Neuronal stem cell (in vitro differentiated cells): ENCODE data around the gene DDX47. TPM values are rescaled to one million over a fixed set of nuclear protein-coding genes. Genes with fewer than 3 reads are reported as not detected.
A peak's percentile ranks its signal among the peaks of the same experiment; 100 is the strongest.

Experiments used
- DNase-seq: peaks from one replicate; pipeline ENCODE4 v3.0.0-alpha.2; 2013; ENCODE audit warnings: low spot score
- H2AFZ ChIP-seq: one replicate; pipeline ENCODE4 v1.6.1; 2013; ENCODE audit warnings: mild to moderate bottlenecking, low read length, inconsistent platforms
- H2AK5ac ChIP-seq: 2 replicates; pipeline ENCODE4 v1.6.1; 2013; ENCODE audit warnings: low read depth, mild to moderate bottlenecking, inconsistent platforms, low read length, moderate library complexity, mixed read lengths
- H2BK120ac ChIP-seq: 2 replicates; pipeline ENCODE4 v1.6.1; 2013; ENCODE audit warnings: low read depth, mild to moderate bottlenecking, inconsistent platforms, low read length, moderate library complexity, mixed read lengths
- H2BK12ac ChIP-seq: one replicate; pipeline ENCODE4 v1.6.1; 2013; ENCODE audit warnings: low read length, inconsistent platforms
- H2BK15ac ChIP-seq: 2 replicates; pipeline ENCODE4 v1.6.1; 2013; ENCODE audit warnings: mild to moderate bottlenecking, low read length, inconsistent platforms, mixed read lengths
- H2BK5ac ChIP-seq: one replicate; pipeline ENCODE4 v1.6.1; 2013; ENCODE audit warnings: inconsistent platforms, mild to moderate bottlenecking, low read length, moderate library complexity
- H3K14ac ChIP-seq: one replicate; pipeline ENCODE4 v1.6.1; 2013; ENCODE audit warnings: low read length, inconsistent platforms
- H3K18ac ChIP-seq: 2 replicates; pipeline ENCODE4 v1.6.1; 2013; ENCODE audit warnings: low read length, inconsistent platforms
- H3K23ac ChIP-seq: 2 replicates; pipeline ENCODE4 v1.6.1; 2013; ENCODE audit warnings: low read depth, mild to moderate bottlenecking, mixed read lengths, low read length, inconsistent platforms; ENCODE audit not compliant: poor library complexity
- H3K27ac ChIP-seq: replicated peaks from 3 replicates; pipeline ENCODE4 v1.5.1; 2013; ENCODE audit warnings: low read length, inconsistent platforms
- H3K27me3 ChIP-seq, 3 experiments: 2 replicates each; pipeline ENCODE4 v1.6.1; 2013; ENCODE audit warnings: low read length in 3 of 3, mild to moderate bottlenecking in 2 of 3, inconsistent platforms in 1 of 3, low read depth in 1 of 3, mixed read lengths in 1 of 3, moderate library complexity in 1 of 3; ENCODE audit not compliant: control insufficient read depth in 3 of 3, insufficient read depth in 3 of 3
- H3K36me3 ChIP-seq, 2 donors: replicated peaks in 1 of 2; 2 replicates each; pipeline ENCODE4 v1.6.1; 2013; ENCODE audit warnings: low read length in 2 of 2; ENCODE audit not compliant: control insufficient read depth in 2 of 2, insufficient read depth in 2 of 2
- H3K4ac ChIP-seq: 2 replicates; pipeline ENCODE4 v1.6.1; 2013; ENCODE audit warnings: inconsistent platforms, mild to moderate bottlenecking, low read length, moderate library complexity
- H3K4me1 ChIP-seq, 2 donors: 1 replicate in 1 of 2; 2 replicates in 1 of 2; pipeline ENCODE4 v1.6.1; 2013; ENCODE audit warnings: low read length in 2 of 2, low read depth in 1 of 2; ENCODE audit not compliant: control insufficient read depth in 2 of 2, insufficient read depth in 1 of 2
- H3K4me2 ChIP-seq: one replicate; pipeline ENCODE4 v1.6.1; 2013; ENCODE audit warnings: mild to moderate bottlenecking, low read length, inconsistent platforms; ENCODE audit not compliant: insufficient read depth, poor library complexity, severe bottlenecking
- H3K4me3 ChIP-seq, 2 donors: 2 replicates each; pipeline ENCODE4 v1.5.1; 2013; ENCODE audit warnings: low read length in 2 of 2, mild to moderate bottlenecking in 2 of 2, inconsistent platforms in 1 of 2, moderate library complexity in 1 of 2
- H3K79me1 ChIP-seq: one replicate; pipeline ENCODE4 v1.6.1; 2013; ENCODE audit warnings: low read depth, mild to moderate bottlenecking, inconsistent platforms, low read length, moderate library complexity
- H3K9ac ChIP-seq: one replicate; pipeline ENCODE4 v1.6.1; 2013; ENCODE audit warnings: mild to moderate bottlenecking, low read depth, low read length, inconsistent platforms; ENCODE audit not compliant: poor library complexity
- H3K9me3 ChIP-seq, 2 donors: replicated peaks in 1 of 2; 2 replicates each; pipeline versions ENCODE3 to v1.6.1; 2013; ENCODE audit warnings: low read length in 2 of 2, mild to moderate bottlenecking in 2 of 2, inconsistent platforms in 1 of 2, low read depth in 1 of 2, mixed read lengths in 1 of 2, moderate library complexity in 1 of 2; ENCODE audit not compliant: control insufficient read depth in 2 of 2, insufficient read depth in 1 of 2
- H4K8ac ChIP-seq: one replicate; pipeline ENCODE4 v1.6.1; 2013; ENCODE audit warnings: low read depth, mild to moderate bottlenecking, inconsistent platforms, low read length, moderate library complexity
- H4K91ac ChIP-seq: one replicate; pipeline ENCODE4 v1.6.1; 2013; ENCODE audit warnings: low read length, low read depth, mild to moderate bottlenecking, inconsistent platforms; ENCODE audit not compliant: poor library complexity
- WGBS, 2 donors: extraction: QIAGEN DNeasy Blood & Tissue Kit; methylation state at CpG; one replicate each; pipeline ENCODE4 v1.1.7; 2013; ENCODE audit warnings: missing lambda C conversion rate in 2 of 2, mixed read lengths in 1 of 2; ENCODE audit not compliant: insufficient read length in 2 of 2, insufficient replicate concordance in 1 of 2; ENCODE audit errors: extremely low coverage in 2 of 2; 5-methylcytosine and 5-hydroxymethylcytosine counted together
- polyA plus RNA-seq, 2 experiments: library from polyadenylated mRNA; stranded (reverse); fragments of 200-250 nt; gene quantifications; one replicate each; pipeline ENCODE4 v1.2.3, GENCODE V29; 2013

Gene DDX47
- polyA plus RNA-seq (2013, experiment 1 of 2), result 48.2 TPM
- 46.3 TPM for polyA plus RNA-seq (2013, experiment 2 of 2)

GRCh38 chr12:12813120-12814101 is at the start of gene DDX47:
DDX47 (plus strand) TSS chr12:12813346; CDS start chr12:12813368, 22 bp downstream.
- peak within 1 kb of the TSS; percentile 77 for H2AFZ ChIP-seq
- peaks cover 2 to 39% of the 10 kb centered on the region in 2 donors for H3K36me3 ChIP-seq
- H3K14ac ChIP-seq, result no peak within 1 kb of the TSS
- no peak within 1 kb of the TSS for H3K9ac ChIP-seq
- no peak within 1 kb of the TSS for H3K27ac ChIP-seq
- H3K9me3 ChIP-seq, result no peaks in the 10 kb centered on the region
- peak within 1 kb of the TSS; percentile 61 to 94 for H3K4me3 ChIP-seq
- no peak within 1 kb of the TSS for H4K8ac ChIP-seq
- DNase-seq, result peak; percentile 92
- H3K23ac ChIP-seq, result no peak within 1 kb of the TSS
- H3K4ac ChIP-seq, result no peak within 1 kb of the TSS
- no peak within 1 kb of the TSS for H2BK15ac ChIP-seq
- H4K91ac ChIP-seq, result no peak within 1 kb of the TSS
- H2BK5ac ChIP-seq, result no peak within 1 kb of the TSS
- H2BK12ac ChIP-seq, result no peak within 1 kb of the TSS
- WGBS, 2 donors, result no CpG with 5 or more reads among the region's 35 CpGs
- peak within 1 kb of the TSS; percentile 88 for H3K4me2 ChIP-seq
- peak within 1 kb of the TSS; percentile 73 for H3K18ac ChIP-seq
- H2BK120ac ChIP-seq, result no peak within 1 kb of the TSS
- H3K4me1 ChIP-seq, result peaks cover 3% of the 10 kb centered on the region in 2 donors
- H2AK5ac ChIP-seq, result no peak within 1 kb of the TSS
- no peaks in the 10 kb centered on the region for H3K79me1 ChIP-seq
- no peaks in the 10 kb centered on the region for H3K27me3 ChIP-seq

- Histone ChIP-seq H2BK5ac (no peak overlapping the region), H3K36me3 (no peaks in the 10 kb centered on the region), H3K23ac (no peak overlapping the region), H3K27ac (no peak overlapping the region), H2BK120ac (no peak overlapping the region), H3K9ac (no peak overlapping the region), H4K91ac (no peak overlapping the region), H3K4me1 (no peaks in the 10 kb centered on the region), H2AK5ac (no peak overlapping the region), H3K14ac (no peak overlapping the region), H4K8ac (no peak overlapping the region), H3K9me3 (no peaks in the 10 kb centered on the region), H3K27me3 (no peaks in the 10 kb centered on the region), H3K4me3 (no peak overlapping the region), H2BK15ac (no peak overlapping the region), H3K4me2 (no peak overlapping the region), H3K4ac (no peak overlapping the region), H2BK12ac (no peak overlapping the region), H3K18ac (no peak overlapping the region), H2AFZ (peak overlapping the region; percentile 49), H3K79me1 (no peaks in the 10 kb centered on the region)
- no peak for DNase-seq
Measured at GRCh38 chr12:12764824-12765223, 48.3 kb upstream of the DDX47 start.

GRCh38 chr12:12770262-12770661 is 42.9 kb upstream of the DDX47 start:
- no peak overlapping the region for H3K14ac ChIP-seq
- no peak overlapping the region for H3K9ac ChIP-seq
- no peak overlapping the region for H2AK5ac ChIP-seq
- H3K4me1 ChIP-seq, result no peaks in the 10 kb centered on the region
- H3K27me3 ChIP-seq, result no peaks in the 10 kb centered on the region
- H3K9me3 ChIP-seq, result peaks cover 2 to 3% of the 10 kb centered on the region in 2 donors
- no peak overlapping the region for H2BK5ac ChIP-seq
- H3K27ac ChIP-seq, result no peak overlapping the region
- H2BK15ac ChIP-seq, result no peak overlapping the region
- H2AFZ ChIP-seq, result no peak overlapping the region
- H3K79me1 ChIP-seq, result no peaks in the 10 kb centered on the region
- no peaks in the 10 kb centered on the region for H3K36me3 ChIP-seq
- no CpG with 5 or more reads among the region's 6 CpGs for WGBS, 2 donors
- no peak overlapping the region for H4K8ac ChIP-seq
- H3K23ac ChIP-seq, result no peak overlapping the region
- no peak overlapping the region for H3K18ac ChIP-seq
- no peak overlapping the region for H2BK120ac ChIP-seq
- no peak overlapping the region for H2BK12ac ChIP-seq
- DNase-seq, result no peak
- H3K4me2 ChIP-seq, result no peak overlapping the region
- H3K4me3 ChIP-seq, result no peak overlapping the region
- no peak overlapping the region for H3K4ac ChIP-seq
- no peak overlapping the region for H4K91ac ChIP-seq

GRCh38 chr12:12774791-12775190 is 38.4 kb upstream of the DDX47 start:
- H3K23ac ChIP-seq, result no peak overlapping the region
- H3K4me1 ChIP-seq, result peaks cover 0 to 2% of the 10 kb centered on the region in 2 donors
- no peak overlapping the region for H2AFZ ChIP-seq
- no peak overlapping the region for H4K8ac ChIP-seq
- H3K79me1 ChIP-seq, result no peaks in the 10 kb centered on the region
- no peak overlapping the region for H3K18ac ChIP-seq
- H3K9me3 ChIP-seq, result peaks cover 2 to 3% of the 10 kb centered on the region in 2 donors
- no peak overlapping the region for H2BK15ac ChIP-seq
- H3K4me3 ChIP-seq, result no peak overlapping the region
- no peak for DNase-seq
- WGBS, 2 donors, result no CpG with 5 or more reads among the region's 3 CpGs
- no peaks in the 10 kb centered on the region for H3K36me3 ChIP-seq
- no peak overlapping the region for H3K14ac ChIP-seq
- no peak overlapping the region for H4K91ac ChIP-seq
- no peak overlapping the region for H2BK120ac ChIP-seq
- H3K27ac ChIP-seq, result no peak overlapping the region
- no peak overlapping the region for H2BK12ac ChIP-seq
- H3K27me3 ChIP-seq, result no peaks in the 10 kb centered on the region
- H3K4ac ChIP-seq, result no peak overlapping the region
- no peak overlapping the region for H2BK5ac ChIP-seq
- H3K4me2 ChIP-seq, result no peak overlapping the region
- no peak overlapping the region for H2AK5ac ChIP-seq
- no peak overlapping the region for H3K9ac ChIP-seq
